ENCODE data around the gene PHACTR4.
"Not testable (repeated sequence)": the region's sequence is repeated elsewhere in the genome, so short reads cannot be mapped to it uniquely, and the experiment has no call there.

PHACTR4 gene

DNA sequence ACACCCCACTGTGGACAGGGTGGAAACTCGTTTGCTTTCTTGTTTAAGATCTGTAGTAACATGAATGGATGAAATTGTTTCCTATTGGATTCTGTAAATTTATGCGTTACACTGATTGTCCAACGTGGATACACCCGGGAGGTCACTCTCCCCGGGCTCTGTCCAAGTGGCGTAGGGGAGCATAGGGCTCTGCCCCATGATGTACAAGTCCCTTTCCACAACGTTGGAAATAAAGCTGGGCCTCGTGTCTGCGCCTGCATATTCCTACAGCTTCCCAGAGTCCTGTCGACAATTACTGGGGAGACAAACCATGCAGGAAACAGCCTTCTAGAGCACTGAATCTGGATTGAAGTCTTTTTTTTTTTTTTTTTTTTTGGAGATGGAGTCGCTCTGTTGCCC is 137.7 kb downstream of the PHACTR4 start:
- Mint-ChIP-seq H3K36me3 (peaks cover 60% of the 10 kb centered on the region), H3K4me1 (peaks cover 47% of the 10 kb centered on the region), H3K4me3 (peak overlapping the region; percentile 97), H3K27me3 (no peaks in the 10 kb centered on the region), H3K9me3 (no peaks in the 10 kb centered on the region), H3K27ac (peak overlapping the region; percentile 97)
- CTCF ChIA-PET = interaction anchor here (0.7 to 2.0 kb wide), 5 partner anchors 11 to 148 kb away, joined by 3 to 5 read pairs (median 3); no protein-coding TSS in a partner anchor
- no peak for DNase-seq

DNA sequence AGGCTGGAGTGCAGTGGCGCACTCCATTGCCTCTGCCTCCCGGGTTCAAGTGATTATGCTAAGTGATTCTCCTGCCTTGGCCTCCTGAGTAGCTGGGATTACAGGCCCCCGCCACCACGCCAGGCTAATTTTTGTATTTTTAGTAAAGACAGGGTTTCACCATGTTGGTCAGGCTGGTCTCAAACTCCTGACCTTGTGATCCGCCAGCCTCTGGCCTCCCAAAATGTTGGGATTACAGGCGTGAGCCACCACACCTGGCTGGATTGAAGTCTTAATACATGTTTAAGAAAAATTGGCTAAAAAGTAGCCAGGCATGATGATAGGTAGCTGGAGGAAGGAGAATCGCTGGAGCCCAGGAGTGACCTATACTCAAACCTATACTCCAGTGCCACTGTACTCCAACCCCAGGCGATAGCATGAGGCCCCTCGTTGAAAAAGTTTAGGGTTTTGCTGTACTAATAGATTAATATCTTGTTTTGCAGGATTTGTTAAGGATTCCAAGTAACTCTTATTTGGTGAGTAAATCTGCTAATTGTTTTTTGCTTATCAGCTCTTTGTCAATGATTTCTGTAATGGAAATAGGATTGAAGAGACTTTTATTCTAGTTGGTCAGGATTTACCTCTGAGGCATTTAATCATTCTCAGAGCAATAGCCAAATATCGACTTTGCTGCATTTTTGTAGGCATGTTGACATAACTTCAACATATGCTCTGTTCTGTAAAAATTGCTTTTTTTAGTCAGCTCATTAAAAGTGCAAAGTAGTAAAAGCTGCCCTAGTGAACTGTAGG is 138.3 kb downstream of the PHACTR4 start:
- peaks cover 66% of the 10 kb centered on the region for H3K36me3 Mint-ChIP-seq
- no peaks in the 10 kb centered on the region for H3K27me3 Mint-ChIP-seq
- peak overlapping the region; percentile 97 for H3K27ac Mint-ChIP-seq
- DNase-seq = no peak
- no peaks in the 10 kb centered on the region for H3K9me3 Mint-ChIP-seq
- peak overlapping the region; percentile 97 for H3K4me3 Mint-ChIP-seq
- CTCF ChIA-PET = interaction anchor here (0.6 to 1.7 kb wide), 5 partner anchors 10 to 676 kb away, joined by 3 read pairs; no protein-coding TSS in a partner anchor
- H3K4me1 Mint-ChIP-seq = peaks cover 53% of the 10 kb centered on the region

DNA sequence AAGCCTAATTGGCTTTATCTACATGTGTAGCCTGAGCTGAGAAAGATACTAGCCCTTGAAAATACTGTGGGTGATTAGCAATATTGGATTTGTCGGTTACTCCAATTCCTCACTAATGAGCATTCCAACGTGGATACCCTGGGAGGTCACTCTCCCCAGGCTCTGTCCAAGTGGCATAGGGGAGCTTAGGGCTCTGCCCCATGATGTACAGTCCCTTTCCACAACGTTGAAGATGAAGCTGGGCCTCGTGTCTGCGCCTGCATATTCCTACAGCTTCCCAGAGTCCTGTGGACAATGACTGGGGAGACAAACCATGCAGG is 138.9 kb downstream of the PHACTR4 start:
- CTCF ChIA-PET = interaction anchor here (1.1 to 1.7 kb wide), 4 partner anchors 10 to 135 kb away, joined by 3 read pairs; no protein-coding TSS in a partner anchor
- peak overlapping the region; percentile 97 for H3K4me3 Mint-ChIP-seq
- no peak for DNase-seq
- peaks cover 53% of the 10 kb centered on the region for H3K4me1 Mint-ChIP-seq
- H3K36me3 Mint-ChIP-seq = peaks cover 70% of the 10 kb centered on the region
- peak overlapping the region; percentile 97 for H3K27ac Mint-ChIP-seq
- no peaks in the 10 kb centered on the region for H3K27me3 Mint-ChIP-seq
- no peaks in the 10 kb centered on the region for H3K9me3 Mint-ChIP-seq

DNA sequence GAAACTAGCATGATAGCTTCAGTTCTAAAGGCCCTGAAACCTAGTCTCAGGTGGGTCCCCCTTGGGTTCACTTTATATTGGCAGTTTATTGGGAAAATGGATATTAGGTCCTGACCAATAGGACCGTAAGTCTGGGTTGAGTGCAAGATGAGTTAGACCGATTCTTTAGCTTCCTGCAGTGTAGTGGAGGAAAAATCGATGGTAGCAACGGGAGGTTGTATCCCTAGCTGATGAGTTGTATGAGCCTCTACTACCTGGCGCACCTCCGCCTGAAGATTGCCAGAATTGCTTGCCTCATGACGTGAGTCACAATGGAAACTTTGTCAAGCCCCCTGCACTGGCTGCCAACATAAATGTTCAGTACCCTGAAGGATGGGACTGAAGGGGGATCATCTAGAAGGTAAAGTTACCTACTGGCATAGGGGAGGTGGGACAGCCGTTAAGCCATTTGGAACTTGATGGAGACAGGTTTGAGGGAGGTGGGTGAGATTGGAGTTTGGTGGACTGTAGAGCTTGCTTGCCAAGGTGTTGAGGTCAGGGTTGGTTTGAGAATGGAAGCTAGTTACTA is 140.2 kb downstream of the PHACTR4 start:
- H3K27me3 Mint-ChIP-seq = no peaks in the 10 kb centered on the region
- no peaks in the 10 kb centered on the region for H3K9me3 Mint-ChIP-seq
- CTCF ChIA-PET = interaction anchor here (1.0 to 1.5 kb wide), 6 partner anchors 9 to 261 kb away, joined by 3 to 5 read pairs (median 3); no protein-coding TSS in a partner anchor
- H3K4me1 Mint-ChIP-seq = peaks cover 56% of the 10 kb centered on the region
- H3K4me3 Mint-ChIP-seq = peak overlapping the region; percentile 97
- H3K36me3 Mint-ChIP-seq = peaks cover 76% of the 10 kb centered on the region
- H3K27ac Mint-ChIP-seq = peak overlapping the region; percentile 97
- DNase-seq = no peak

DNA sequence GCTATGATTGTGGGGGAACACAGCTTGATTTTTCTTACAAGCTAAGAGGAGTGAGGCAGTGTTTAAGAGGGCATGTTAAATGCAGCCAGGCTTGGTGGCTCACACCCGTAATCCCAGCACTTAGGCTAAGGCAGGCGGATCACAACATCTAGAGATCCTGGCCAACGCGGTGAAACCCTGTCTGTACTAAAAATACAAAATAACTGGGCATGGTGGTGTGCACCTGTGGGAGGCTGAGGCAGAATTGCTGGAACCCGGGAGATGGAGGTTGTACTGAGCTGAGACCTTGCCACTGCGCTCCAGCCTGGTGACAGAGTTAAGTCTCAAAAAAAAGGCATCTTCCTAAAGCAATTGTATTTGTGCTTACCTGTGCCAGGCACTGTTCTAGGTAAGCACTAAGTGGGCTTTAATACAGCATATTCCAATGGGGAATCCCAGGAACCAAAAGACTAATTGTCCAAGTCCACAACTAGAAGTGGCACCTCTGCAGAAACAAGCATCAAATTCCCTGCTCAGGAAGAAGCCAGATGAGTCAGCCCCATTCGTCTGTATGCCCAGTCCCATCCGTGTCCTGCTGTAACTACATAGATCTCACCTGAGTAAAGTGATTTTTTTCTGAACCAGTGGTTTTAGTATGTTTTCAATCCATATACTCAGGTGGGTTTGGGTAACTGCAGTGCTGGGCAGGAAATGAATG is 140.9 kb downstream of the PHACTR4 start:
- CTCF ChIA-PET = interaction anchor here (1.0 to 1.5 kb wide), 5 partner anchors 8 to 262 kb away, joined by 3 to 5 read pairs (median 3); no protein-coding TSS in a partner anchor
- Mint-ChIP-seq H3K27me3 (no peaks in the 10 kb centered on the region), H3K36me3 (peaks cover 80% of the 10 kb centered on the region), H3K4me1 (peaks cover 55% of the 10 kb centered on the region), H3K9me3 (no peaks in the 10 kb centered on the region), H3K27ac (peak overlapping the region; percentile 97), H3K4me3 (peak overlapping the region; percentile 97)
- DNase-seq = peak; percentile 33

DNA sequence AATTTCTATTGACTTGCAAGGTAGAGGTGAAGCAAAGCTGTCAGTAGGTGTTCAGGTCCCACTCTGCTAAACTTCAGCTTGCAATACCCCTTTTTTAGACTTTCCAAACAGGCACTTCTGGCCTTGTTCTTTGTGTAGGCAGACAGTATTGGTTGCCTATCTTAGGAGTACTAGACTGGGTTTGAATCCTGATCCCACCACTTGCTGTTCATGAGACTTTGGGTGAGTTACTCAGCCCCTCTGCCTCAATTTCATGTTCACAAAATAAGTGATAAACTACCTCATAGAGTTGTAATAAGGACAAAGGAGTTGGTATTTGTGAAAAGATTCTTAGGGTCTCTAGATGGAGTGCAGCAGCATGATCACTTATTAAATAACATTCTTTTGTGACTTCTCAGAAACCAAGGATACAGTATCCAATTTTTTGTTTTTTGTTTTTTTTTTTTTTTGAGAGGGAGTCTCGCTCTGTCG is 141.5 kb downstream of the PHACTR4 start:
- Mint-ChIP-seq H3K36me3 (peaks cover 75% of the 10 kb centered on the region), H3K4me3 (peak overlapping the region; percentile 97), H3K27me3 (no peaks in the 10 kb centered on the region), H3K27ac (peak overlapping the region; percentile 97), H3K4me1 (peaks cover 52% of the 10 kb centered on the region), H3K9me3 (no peaks in the 10 kb centered on the region)
- CTCF ChIA-PET = interaction anchor here (1.4 kb wide), 2 partner anchors 98 to 263 kb away, joined by 3 to 5 read pairs; no protein-coding TSS in a partner anchor
- no peak for DNase-seq

DNA sequence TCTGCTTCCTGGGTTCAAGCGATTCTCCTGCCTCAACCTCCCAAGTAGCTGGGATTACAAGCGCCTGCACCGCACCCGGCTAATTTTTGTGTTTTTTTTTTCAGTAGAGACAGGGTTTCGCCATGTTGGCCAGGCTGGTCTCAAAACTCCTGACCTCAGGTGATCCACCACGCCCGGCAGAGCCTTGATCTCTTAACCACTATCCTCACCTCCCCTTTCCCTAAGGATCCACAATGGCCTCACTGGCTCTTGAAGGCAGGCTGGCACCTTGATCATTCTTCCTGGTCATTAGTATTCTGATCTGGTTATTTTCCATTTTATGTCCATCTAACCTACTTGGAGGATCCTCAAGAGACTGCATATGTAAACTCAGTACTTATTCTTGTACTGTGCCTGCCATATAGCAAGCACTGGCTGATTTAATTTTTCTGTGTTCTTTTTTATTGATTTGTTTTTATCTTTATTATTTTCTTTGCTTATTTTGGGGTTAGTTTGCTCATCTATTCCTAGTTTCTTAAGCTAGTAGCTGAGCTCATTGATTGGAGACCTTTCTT is 142.6 kb downstream of the PHACTR4 start:
- CTCF ChIA-PET = no interaction called here
- Mint-ChIP-seq H3K27me3 (no peaks in the 10 kb centered on the region), H3K36me3 (peaks cover 67% of the 10 kb centered on the region), H3K9me3 (no peaks in the 10 kb centered on the region), H3K4me1 (peaks cover 55% of the 10 kb centered on the region), H3K4me3 (peak overlapping the region; percentile 42), H3K27ac (peak overlapping the region; percentile 76)
- no peak for DNase-seq

DNA sequence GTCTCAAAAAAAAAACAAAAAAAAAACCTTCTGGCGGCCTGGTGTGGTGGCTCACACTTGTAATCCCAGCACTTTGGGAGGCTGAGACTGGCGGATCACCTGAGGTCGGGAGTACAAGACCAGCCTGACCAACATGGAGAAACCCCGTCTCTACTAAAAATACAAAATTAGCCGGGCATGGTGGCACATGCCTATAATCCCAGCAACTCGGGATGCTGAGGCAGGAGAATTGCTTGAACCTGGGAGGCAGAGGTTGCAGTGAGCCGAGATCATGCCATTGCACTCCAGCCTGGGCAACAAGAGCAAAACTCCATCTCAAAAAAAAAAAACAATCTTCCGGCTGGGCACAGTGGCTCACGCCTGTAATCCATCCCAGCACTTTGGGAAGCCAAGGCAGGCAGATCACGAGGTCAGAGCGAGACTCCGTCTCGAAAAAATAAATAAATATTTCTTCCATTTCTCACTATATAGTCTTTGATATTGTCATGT is 144.9 kb downstream of the PHACTR4 start:
- DNase-seq, H3K4me3 Mint-ChIP-seq, H3K27me3 Mint-ChIP-seq, H3K9me3 Mint-ChIP-seq, CTCF ChIA-PET: not testable (repeated sequence)
- H3K4me1 Mint-ChIP-seq = peaks cover 57% of the 10 kb centered on the region
- peaks cover 52% of the 10 kb centered on the region for H3K36me3 Mint-ChIP-seq
- H3K27ac Mint-ChIP-seq = peak overlapping the region; percentile 83

DNA sequence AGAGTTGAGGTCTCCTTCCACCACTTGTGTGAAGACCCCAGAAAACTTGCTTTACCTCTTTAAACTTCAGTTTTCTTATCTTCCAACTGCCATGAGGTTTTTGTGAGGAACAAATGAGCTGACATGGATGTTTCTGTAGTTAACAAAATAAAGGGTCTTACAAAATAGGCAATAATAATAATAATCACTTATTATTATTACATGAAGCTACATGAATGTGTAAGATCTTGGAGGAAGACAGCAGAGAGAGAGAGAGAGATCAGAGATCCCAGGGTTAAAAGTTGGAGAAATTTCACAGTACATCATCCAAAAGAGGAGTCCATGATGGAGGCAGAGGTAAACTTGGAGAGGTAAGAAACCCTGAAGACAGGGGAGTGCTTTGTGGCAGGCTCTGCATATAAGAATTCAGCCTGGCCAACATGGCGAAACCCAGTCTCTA is 147.0 kb downstream of the PHACTR4 start:
- peak overlapping the region; percentile 56 for H3K27ac Mint-ChIP-seq

DNA sequence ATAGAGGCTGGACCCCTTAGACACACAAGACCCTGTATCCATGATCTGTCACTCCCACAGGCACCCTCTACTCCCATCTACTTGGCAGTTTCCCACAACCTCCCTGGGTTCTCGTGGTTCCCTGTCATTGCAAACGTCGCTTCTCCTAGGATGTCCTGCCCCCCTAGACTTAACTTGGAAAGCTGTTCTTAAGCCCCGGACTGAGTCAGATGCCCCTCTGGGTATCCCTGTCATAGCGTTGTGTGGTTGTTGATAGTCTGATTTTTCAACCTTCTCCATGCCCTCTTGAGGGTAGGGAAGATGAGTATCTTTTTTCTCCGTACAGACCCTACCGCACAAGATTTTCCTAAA is 148.1 kb downstream of the PHACTR4 start:
- peak overlapping the region; percentile 91 for H3K27ac Mint-ChIP-seq
- H3K4me3 Mint-ChIP-seq = peak overlapping the region; percentile 86
- no peaks in the 10 kb centered on the region for H3K9me3 Mint-ChIP-seq
- H3K4me1 Mint-ChIP-seq = peaks cover 46% of the 10 kb centered on the region
- no peak for DNase-seq
- H3K27me3 Mint-ChIP-seq = no peaks in the 10 kb centered on the region
- CTCF ChIA-PET = interaction anchor here (1.5 to 2.5 kb wide), 5 partner anchors 9 to 360 kb away, joined by 3 to 9 read pairs (median 5); no protein-coding TSS in a partner anchor
- H3K36me3 Mint-ChIP-seq = peaks cover 29% of the 10 kb centered on the region

More for the DNA sequence above, 147.0 kb downstream of the PHACTR4 start:
- Mint-ChIP-seq H3K9me3 (no peaks in the 10 kb centered on the region), H3K4me3 (no peak overlapping the region), H3K27me3 (no peaks in the 10 kb centered on the region), H3K4me1 (peaks cover 50% of the 10 kb centered on the region), H3K36me3 (peaks cover 34% of the 10 kb centered on the region)
- CTCF ChIA-PET = interaction anchor here (0.7 to 2.5 kb wide), 6 partner anchors 63 to 470 kb away, joined by 3 to 9 read pairs (median 4); no protein-coding TSS in a partner anchor
- no peak for DNase-seq

DNA sequence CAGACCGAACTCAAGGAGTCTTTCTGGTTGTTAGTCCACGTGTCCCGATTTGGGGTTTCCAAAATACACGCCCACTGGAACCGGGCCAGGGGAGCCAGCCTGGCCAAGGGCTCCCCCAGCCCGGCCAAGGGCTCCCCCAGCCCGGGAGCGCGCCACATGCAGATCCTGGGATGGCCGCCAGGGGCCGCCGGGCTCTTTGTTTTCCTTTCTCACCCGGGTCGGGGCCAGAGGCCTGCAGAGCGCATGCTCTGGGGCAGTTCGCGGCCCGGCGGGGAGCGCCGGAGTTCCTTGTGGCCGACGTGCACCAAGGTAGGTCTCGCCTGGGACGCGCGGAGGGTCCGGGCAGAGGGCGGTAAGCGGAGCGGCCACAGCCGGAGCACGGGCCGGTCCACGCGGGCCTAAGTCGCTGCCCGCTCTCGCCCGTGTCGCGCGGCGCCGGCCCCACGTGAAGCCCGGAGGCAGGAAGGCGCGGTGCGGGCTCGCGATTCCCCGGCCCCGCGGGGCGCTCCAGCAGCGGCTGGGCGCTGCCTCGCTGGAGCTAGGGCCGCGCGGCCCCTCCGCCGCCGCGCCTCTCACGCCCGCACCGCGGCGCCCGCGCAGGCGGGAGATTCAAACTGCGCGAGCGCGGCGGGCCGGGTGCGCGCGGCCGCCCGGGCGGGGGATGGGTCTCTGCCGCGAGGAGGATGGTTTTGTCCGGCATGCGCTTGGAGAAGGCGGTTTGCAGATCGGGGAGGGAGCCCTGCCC is 148.6 kb downstream of the PHACTR4 start:
- H3K27ac Mint-ChIP-seq = peak overlapping the region; percentile 91
- no peaks in the 10 kb centered on the region for H3K27me3 Mint-ChIP-seq
- peak; percentile 92 for DNase-seq
- H3K9me3 Mint-ChIP-seq = no peaks in the 10 kb centered on the region
- H3K36me3 Mint-ChIP-seq = peaks cover 27% of the 10 kb centered on the region
- CTCF ChIA-PET = interaction anchor here (0.7 to 2.0 kb wide), 10 partner anchors 8 to 364 kb away, joined by 3 to 5 read pairs (median 3); partner anchors contain the start of gene YTHDF2
- H3K4me3 Mint-ChIP-seq = peak overlapping the region; percentile 86
- H3K4me1 Mint-ChIP-seq = peaks cover 46% of the 10 kb centered on the region

DNA sequence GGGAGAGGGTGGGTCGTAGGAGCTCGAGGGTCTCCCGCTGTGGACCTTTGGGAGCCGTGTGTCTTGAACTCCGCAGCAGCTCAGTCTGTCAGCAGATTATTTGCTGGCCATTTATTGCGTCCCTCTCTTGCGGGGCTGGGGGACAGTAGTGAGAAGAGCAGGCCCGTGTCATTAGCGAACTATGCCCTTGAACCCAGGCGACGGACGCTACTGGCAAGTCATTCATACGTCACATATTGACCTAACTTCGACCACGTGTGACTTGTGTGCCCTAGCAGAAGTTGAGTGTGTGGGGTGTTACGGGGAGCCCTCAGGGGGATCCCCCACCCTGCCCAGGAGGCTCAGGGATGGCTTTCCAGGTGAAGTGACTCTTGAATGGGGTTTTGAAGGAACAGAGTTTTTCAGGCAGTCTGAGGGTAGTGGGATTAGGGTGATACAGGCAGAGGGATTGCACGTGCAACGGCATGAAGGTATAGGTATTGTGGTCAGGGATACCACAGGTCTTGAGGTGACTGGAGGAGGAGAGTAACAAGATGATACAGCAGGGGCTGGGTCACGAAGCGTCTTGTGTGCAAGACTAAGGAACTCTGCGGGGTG is 149.3 kb downstream of the PHACTR4 start:
- Mint-ChIP-seq H3K4me3 (peak overlapping the region; percentile 77), H3K27ac (peak overlapping the region; percentile 87), H3K36me3 (peaks cover 28% of the 10 kb centered on the region), H3K4me1 (peaks cover 51% of the 10 kb centered on the region), H3K27me3 (no peaks in the 10 kb centered on the region), H3K9me3 (no peaks in the 10 kb centered on the region)
- CTCF ChIA-PET = interaction anchor here (0.7 to 2.0 kb wide), 10 partner anchors 9 to 363 kb away, joined by 3 to 5 read pairs (median 3); partner anchors contain the start of gene YTHDF2
- peak; percentile 54 for DNase-seq
